HepG2 (cell line): Measurements from ENCODE around the gene TNIP3. TPM values are rescaled to one million over a fixed set of nuclear protein-coding genes. Genes with fewer than 3 reads are reported as not detected.

ENCODE experiments used
- ATAC-seq: fragments of 200-7000 bp; cut with Tn5 transposase; 3 replicates; pipeline ENCODE4 v1.9.1; 2020; ENCODE audit warnings: mild to moderate bottlenecking, moderate library complexity
- Bru-seq: library from RNA; stranded (reverse); fragments of 400-500 nt; gene quantifications from one replicate; lab custom pipeline; 2021; lab: Mats Ljungman, UMichigan
- BruChase-seq, 2 experiments: library from RNA; stranded (reverse); fragments of 400-500 nt; gene quantifications; one replicate each; lab custom pipeline; 2021; lab: Mats Ljungman, UMichigan
- BruUV-seq: library from RNA; stranded (reverse); fragments of 400-500 nt; replicated peaks from 2 replicates; lab custom pipeline; 2021; lab: Mats Ljungman, UMichigan
- CTCF ChIA-PET: fragments of 300-600 bp; formaldehyde crosslinking; extraction: SDS; loops from one replicate; lab custom pipeline; 2021; ENCODE audit warnings: low total read pairs, inconsistent platforms, low intra/inter-chr PET ratio; lab: Yijun Ruan, JAX
- POLR2A ChIA-PET: fragments of 350-600 bp; sonication (Branson Sonifier 250); formaldehyde crosslinking; loops from one replicate; lab custom pipeline; 2020; ENCODE audit warnings: antibody characterized with exemption, inconsistent platforms; lab: Yijun Ruan, JAX
- DNase-seq: peaks from one replicate; pipeline ENCODE4 v3.0.0-alpha.2; 2015; ENCODE audit warnings: low spot score
- FAIRE-seq: peaks from 3 replicates; lab custom pipeline; 2011; peaks lifted over from hg19 to GRCh38; lab: Jason Lieb, UNC
- H2AFZ ChIP-seq: one replicate; pipeline ENCODE4 v1.6.1; 2011; ENCODE audit warnings: low read length, inconsistent platforms
- H3K27ac ChIP-seq: fragments of 300-600 bp; 3 replicates; pipeline ENCODE4 v1.8.0; 2011; ENCODE audit warnings: mixed run types, mild to moderate bottlenecking, mixed read lengths, low read length, inconsistent platforms; ENCODE audit not compliant: insufficient read depth; ENCODE audit errors: extremely low read length
- H3K27me3 ChIP-seq, 2 experiments: fragments of 200-600 bp in 1 of 2; 2 replicates in 1 of 2; 3 replicates in 1 of 2; pipeline versions ENCODE4 v1.6.0 to v1.8.0; 2011; ENCODE audit warnings: low read length in 2 of 2, mild to moderate bottlenecking in 2 of 2, moderate library complexity in 2 of 2, inconsistent platforms in 1 of 2; ENCODE audit not compliant: insufficient read depth in 2 of 2, control insufficient read depth in 1 of 2
- H3K36me3 ChIP-seq, 2 experiments: fragments of 200-600 bp in 1 of 2; replicated peaks in 1 of 2; 2 replicates in 1 of 2; 3 replicates in 1 of 2; pipeline versions ENCODE4 v1.5.1 to v1.8.0; 2011; ENCODE audit warnings: low read length in 2 of 2, inconsistent platforms in 1 of 2; ENCODE audit not compliant: insufficient read depth in 2 of 2, control insufficient read depth in 1 of 2
- H3K4me1 ChIP-seq: 2 replicates; pipeline ENCODE4 v1.5.1; 2012; ENCODE audit warnings: low read length, inconsistent platforms; ENCODE audit not compliant: insufficient read depth
- H3K4me2 ChIP-seq: 2 replicates; pipeline ENCODE4 v1.6.0; 2011; ENCODE audit warnings: low read depth, low read length, inconsistent platforms
- H3K4me3 ChIP-seq, 3 experiments: fragments of 200-600 bp in 1 of 3; sonication (generic), shearing (Covaris generic) in 1 of 3; replicated peaks in 1 of 3; 2 replicates each; pipeline ENCODE4 v1.5.1; 2011 to 2016; ENCODE audit warnings: low read length in 3 of 3, inconsistent platforms in 2 of 3, low read depth in 2 of 3, mild to moderate bottlenecking in 2 of 3, control low read depth in 1 of 3, mixed read lengths in 1 of 3; ENCODE audit not compliant: insufficient read depth in 1 of 3
- H3K79me2 ChIP-seq: one replicate; pipeline ENCODE4 v1.6.1; 2011; ENCODE audit warnings: low read length, inconsistent platforms; ENCODE audit not compliant: insufficient read depth
- H3K9ac ChIP-seq: 2 replicates; pipeline ENCODE4 v1.6.0; 2011; ENCODE audit warnings: mild to moderate bottlenecking, low read depth, low read length, inconsistent platforms; ENCODE audit not compliant: insufficient read depth
- H3K9me3 ChIP-seq: 2 replicates; pipeline ENCODE4 v1.5.1; 2012; ENCODE audit warnings: mild to moderate bottlenecking, low read length
- H4K20me1 ChIP-seq: 2 replicates; pipeline ENCODE4 v1.6.0; 2011; ENCODE audit warnings: inconsistent platforms, mild to moderate bottlenecking, low read length, moderate library complexity; ENCODE audit not compliant: insufficient read depth
- GATA4 ChIP-seq: sonication (generic); IDR thresholded peaks from 2 replicates; pipeline ENCODE4 v1.6.1; 2016; ENCODE audit warnings: antibody characterized with exemption, low read depth, borderline replicate concordance
- MAFK ChIP-seq, 2 experiments: IDR thresholded peaks in 1 of 2; conservative IDR thresholded peaks in 1 of 2; 2 replicates each; pipeline ENCODE4 v1.6.1; 2011; ENCODE audit warnings: improper control_type of control experiment in 2 of 2, low read length in 2 of 2
- ZNF704 ChIP-seq: sonication (generic); formaldehyde crosslinking; IDR thresholded peaks from 2 replicates; pipeline ENCODE4 v1.8.1; 2023; ENCODE audit warnings: mild to moderate bottlenecking, inconsistent platforms, moderate library complexity, missing genetic modification reagents, borderline replicate concordance
- WGBS: methylation state at CpG from one replicate; pipeline ENCODE4 v1.1.6; 2017; ENCODE audit warnings: low lambda C conversion rate; 5-methylcytosine and 5-hydroxymethylcytosine counted together
- in situ Hi-C: cut with HindIII; loops from 2 replicates; pipeline ENCODE4 v1.10.0; 2017; ENCODE audit warnings: low pct_unique_long_range_greater_than_20kb; ENCODE audit not compliant: extremely low pct_ligation_motif_present
- intact Hi-C: fragments of 100-400 bp; cut with micrococcal nuclease; formaldehyde crosslinking; loops from one replicate; pipeline ENCODE4 v1.10.0; 2022; ENCODE audit not compliant: unreplicated experiment
- long read RNA-seq, 2 experiments: library from RNA in 1 of 2; library from polyadenylated mRNA in 1 of 2; stranded (forward) in 1 of 2; unstranded in 1 of 2; transcript quantifications; one replicate each; pipeline ENCODE4 v2.0.0, GENCODE V29; 2019 to 2022
- polyA minus RNA-seq, 3 experiments: library from RNA; depleted of rRNA, polyadenylated mRNA; stranded (reverse); fragments of >200 nt; gene quantifications; 2 replicates each; pipeline ENCODE4 v1.2.3, GENCODE V29; 2011; ENCODE audit warnings: low replicate concordance in 1 of 3
- polyA plus RNA-seq, 8 experiments: library from polyadenylated mRNA; depleted of rRNA in 3 of 8; stranded (reverse) in 7 of 8; unstranded in 1 of 8; fragments of >200 nt; fragmentation: Illumina TruSeq in 4 of 8; extraction: Trizol in 4 of 8; gene quantifications; 2 replicates each; pipeline versions ENCODE4 v1.2.1 to v1.2.3, GENCODE V29; 2011 to 2016; ENCODE audit warnings: low read depth in 4 of 8, missing spikeins in 1 of 8, mixed read lengths in 1 of 8; ENCODE audit not compliant: insufficient read depth in 1 of 8
- total RNA-seq, 5 experiments: library from RNA; depleted of rRNA; stranded (reverse); fragments of >200 nt; fragmentation: Illumina TruSeq; extraction: Trizol; gene quantifications; 2 replicates each; pipeline ENCODE4 v1.2.3, GENCODE V29; 2016; ENCODE audit warnings: low read depth in 1 of 5

The TNIP3 gene
- total RNA-seq (2016; rRNA removed; fragmentation: Illumina TruSeq; extraction: Trizol) (not detected in 2 replicates), polyA plus RNA-seq (2011; rRNA removed) (not detected in 2 replicates), polyA minus RNA-seq (2011; rRNA and poly(A)+ RNA removed; ENCODE audit: low replicate concordance) (not detected in 2 replicates), Bru-seq, nascent RNA (not detected), BruChase-seq, experiment 1, labeled RNA remaining after a 6-hour chase (not detected), BruChase-seq, experiment 2, labeled RNA remaining after a 2-hour chase (not detected)
- total RNA-seq (2016; cell fraction: cytosol; rRNA removed; fragmentation: Illumina TruSeq; extraction: Trizol; ENCODE audit: low read depth), result not detected in 2 replicates
- total RNA-seq (2016; cell fraction: insoluble cytoplasmic fraction; rRNA removed; fragmentation: Illumina TruSeq; extraction: Trizol), result not detected in 2 replicates
- not detected in 2 replicates for total RNA-seq (2016; cell fraction: membrane; rRNA removed; fragmentation: Illumina TruSeq; extraction: Trizol)
- total RNA-seq (2016; cell fraction: nucleus; rRNA removed; fragmentation: Illumina TruSeq; extraction: Trizol), result not detected in 2 replicates
- not detected in 2 replicates for polyA plus RNA-seq (2011; cell fraction: cytosol; rRNA removed)
- polyA plus RNA-seq (2011; cell fraction: nucleus; rRNA removed), result not detected in 2 replicates
- polyA plus RNA-seq (2012), result not detected in 2 replicates
- polyA plus RNA-seq (2016; cell fraction: cytosol; fragmentation: Illumina TruSeq; extraction: Trizol; ENCODE audit: low read depth), result not detected in 2 replicates
- polyA plus RNA-seq (2016; cell fraction: insoluble cytoplasmic fraction; fragmentation: Illumina TruSeq; extraction: Trizol; ENCODE audit: low read depth), result not detected in 2 replicates
- polyA plus RNA-seq (2016; cell fraction: membrane; fragmentation: Illumina TruSeq; extraction: Trizol; ENCODE audit: low read depth), result not detected in 2 replicates
- not detected in 2 replicates for polyA plus RNA-seq (2016; cell fraction: nucleus; fragmentation: Illumina TruSeq; extraction: Trizol; ENCODE audit: insufficient read depth, low read depth)
- not detected in 2 replicates for polyA minus RNA-seq (2011; cell fraction: cytosol; rRNA and poly(A)+ RNA removed)
- not detected in 2 replicates for polyA minus RNA-seq (2011; cell fraction: nucleus; rRNA and poly(A)+ RNA removed)
- long read RNA-seq, experiment 1, result 0 reads
- long read RNA-seq, experiment 2, result 0 reads

- Histone ChIP-seq H3K9ac (no peak within 1 kb of the TSS), H3K4me3 (no peak within 1 kb of the TSS), H3K27me3 (no peaks in the 10 kb centered on the region), H4K20me1 (no peaks in the 10 kb centered on the region), H3K27ac (no peak within 1 kb of the TSS), H3K9me3 (no peaks in the 10 kb centered on the region), H2AFZ (no peak within 1 kb of the TSS), H3K4me1 (no peaks in the 10 kb centered on the region), H3K36me3 (no peaks in the 10 kb centered on the region), H3K79me2 (no peaks in the 10 kb centered on the region), H3K4me2 (no peak within 1 kb of the TSS)
- FAIRE-seq, result no peak
- no TSS peak for BruUV-seq
- WGBS, result 35% methylated on average over 4 of the region's 4 CpGs
- CTCF ChIA-PET, result no interaction called here
- DNase-seq, result no peak
- POLR2A ChIA-PET, result no interaction called here
- ATAC-seq, result no peak
- intact Hi-C loops (no loop called here), in situ Hi-C loops (no loop called here)
- TF ChIP-seq ZNF704 (no peak), GATA4 (no peak), MAFK (conservative IDR thresholded peaks at IDR 0.05 in 1 of 2, IDR thresholded peaks at IDR 0.05 in 1 of 2; ENCODE audit: low read length in 2 of 2) (no peak)
- TF ChIP-seq, all 625 proteins: peak for 0
Measured at GRCh38 chr4:121164291-121164690, at the start of gene TNIP3. Gene TNIP3 (minus strand): TSS chr4:121164321. CDS start chr4:121164125, 196 bp downstream.
